ENCODE measurements around the gene PRDM11. TPM values are rescaled to one million over a fixed set of nuclear protein-coding genes. Genes with fewer than 3 reads are reported as not detected.

PRDM11 gene
- total and polyA plus RNA-seq, 2 of the 8 experiments (the other 6 are each of a cell fraction or from before 2014, with no cell fraction given) = 3.6 to 11.7 TPM

GRCh38 chr11:45179686-45180178 lies 33.3 kb downstream of the PRDM11 start:
- Histone ChIP-seq H3K9me3 (ENCODE audit: insufficient read depth in 2 of 2, low read depth in 1 of 2, low read length in 1 of 2) (no peaks in the 10 kb centered on the region), H3K23me2 (ENCODE audit: low read depth, low read length) (peaks cover 5% of the 10 kb centered on the region; the same call in 1 of the 2 replicates), H2BK15ac (ENCODE audit: low read length) (no peak overlapping the region), H4K8ac (ENCODE audit: extremely low read depth, insufficient read depth, low read length) (no peak overlapping the region), H3K4me2 (ENCODE audit: insufficient read depth in 1 of 2, low read depth in 2 of 2, low read length in 2 of 2) (peak overlapping the region; percentile 60 to 89), H2BK120ac (replicated peaks; ENCODE audit: low read depth, low read length) (no peak overlapping the region), H3K23ac (ENCODE audit: insufficient read length) (no peak overlapping the region), H3K27ac (ENCODE audit: low read depth, low read length) (no peak overlapping the region), H3K36me3 (ENCODE audit: control insufficient read depth in 2 of 4, insufficient read depth in 4 of 4, low read length in 3 of 4) (no peaks in the 10 kb centered on the region; a peak in 1 of 8 replicates), H2AFZ (ENCODE audit: low read length) (no peak overlapping the region), H3K27me3 (replicated peaks in 1 of 4; ENCODE audit: control insufficient read depth in 3 of 4, extremely low read depth in 1 of 4, insufficient read depth in 3 of 4, low read length in 3 of 4) (no peaks in the 10 kb centered on the region), H2AK5ac (ENCODE audit: low read depth, low read length) (no peak overlapping the region), H3K56ac (replicated peaks; ENCODE audit: insufficient read length, low read depth, low read length) (no peak overlapping the region), H4K20me1 (replicated peaks in 1 of 2; ENCODE audit: control insufficient read depth in 1 of 2, insufficient read depth in 2 of 2, low read length in 2 of 2) (no peaks in the 10 kb centered on the region), H3K4me1 (replicated peaks in 1 of 4; ENCODE audit: control insufficient read depth in 3 of 4, insufficient read depth in 4 of 4, low read length in 3 of 4) (peaks cover 0 to 17% (median 11%) of the 10 kb centered on the region in 4 experiments; a peak in 6 of 7 replicates), H3K4ac (replicated peaks; ENCODE audit: insufficient read length, low read depth, low read length) (peak overlapping the region; percentile 9), H3K4me3 (ENCODE audit: extremely low read depth in 1 of 4, insufficient read depth in 2 of 4, low read depth in 3 of 4, low read length in 4 of 4) (peak overlapping the region; percentile 43 to 62 (median 46)), H3K18ac (ENCODE audit: extremely low read depth, low read length) (no peak overlapping the region), H3K9ac (replicated peaks in 1 of 4; ENCODE audit: extremely low read depth in 1 of 4, low read depth in 3 of 4, low read length in 3 of 4) (no peak overlapping the region), H2BK20ac (ENCODE audit: low read length) (peak overlapping the region; percentile 9; the same call in 1 of the 2 replicates), H3K79me2 (ENCODE audit: control insufficient read depth in 1 of 2, insufficient read depth in 2 of 2, low read length in 2 of 2) (no peaks in the 10 kb centered on the region), H4K5ac (ENCODE audit: insufficient read length, low read depth, low read length) (no peak overlapping the region), H2BK5ac (ENCODE audit: low read depth, low read length) (no peak overlapping the region), H2BK12ac (ENCODE audit: low read depth, low read length) (peak overlapping the region; percentile 55; the same call in 1 of the 2 replicates), H3K79me1 (ENCODE audit: low read depth, low read length) (peaks cover 2% of the 10 kb centered on the region; the same call in 1 of the 2 replicates), H3K14ac (ENCODE audit: insufficient read length) (no peak overlapping the region), H4K91ac (replicated peaks; ENCODE audit: insufficient read length, low read length) (no peak overlapping the region)
- no peak for TF ChIP-seq CHD2 (IDR thresholded peaks at IDR 0.05; ENCODE audit: low read length)
- TF ChIP-seq MAX (IDR thresholded peaks at IDR 0.05) = no peak
- TF ChIP-seq HDAC6 (IDR thresholded peaks at IDR 0.05; ENCODE audit: low read depth, low read length) = no peak
- no peak for TF ChIP-seq POLR2AphosphoS5 (IDR thresholded peaks at IDR 0.05; ENCODE audit: low read depth, low read length)
- TF ChIP-seq MAFK (IDR thresholded peaks at IDR 0.05; ENCODE audit: low read depth, low read length) = no peak
- no peak for TF ChIP-seq BCL11A (IDR thresholded peaks at IDR 0.05; ENCODE audit: low read depth in 2 of 2, low read length in 2 of 2)
- TF ChIP-seq CTBP2 (IDR thresholded peaks at IDR 0.05; ENCODE audit: borderline replicate concordance, insufficient read depth, insufficient read length, low read length) = no peak
- no peak for TF ChIP-seq GTF2F1 (IDR thresholded peaks at IDR 0.05; ENCODE audit: borderline replicate concordance, low read depth, low read length)
- TF ChIP-seq HDAC2 (IDR thresholded peaks at IDR 0.05; ENCODE audit: borderline replicate concordance in 1 of 2, low read depth in 2 of 2, low read length in 2 of 2) = no peak
- TF ChIP-seq NANOG (IDR thresholded peaks at IDR 0.05; ENCODE audit: insufficient read depth, low read depth, low read length, poor library complexity, severe bottlenecking) = no peak
- no peak for FAIRE-seq
- ChIA-PET CTCF (ENCODE audit: partially characterized antibody) (interaction anchor here (0.6 to 5.2 kb wide), 3 partner anchors 9 to 55 kb away, joined by 3 to 29 read pairs (median 4); no protein-coding TSS in a partner anchor), POLR2A (ENCODE audit: partially characterized antibody) (interaction anchor here (0.9 to 1.8 kb wide), 2 partner anchors 11 to 13 kb away, joined by 3 to 7 read pairs; no protein-coding TSS in a partner anchor)
- WGBS, 2 experiments (ENCODE audit: extremely low coverage in 1 of 2, insufficient coverage in 1 of 2, insufficient read length in 1 of 2, insufficient replicate concordance in 2 of 2, low coverage in 1 of 2, low lambda C conversion rate in 2 of 2, missing lambda C conversion rate in 1 of 2) = 66% methylated on average over 6 of the region's 6 CpGs; no CpG with 5 or more reads in 1 of the 2 experiments
- no peak for DNase-seq (ENCODE audit: low read depth in 1 of 2, low spot score in 2 of 2)

Measured in H1 (cell line).